K562 (cell line): Measurements from ENCODE around the gene CCNJL. TPM values are rescaled to one million over a fixed set of nuclear protein-coding genes. Genes with fewer than 3 reads are reported as not detected.
A peak's percentile ranks its signal among the peaks of the same experiment; 100 is the strongest.

ENCODE experiments used
- ATAC-seq: fragments of 200-7000 bp; cut with Tn5 transposase; 3 replicates; pipeline ENCODE4 v1.9.1; 2020; ENCODE audit warnings: moderate library complexity
- BruUV-seq: library from RNA; stranded (reverse); fragments of 400-500 nt; replicated peaks from 2 replicates; lab custom pipeline; 2021; lab: Mats Ljungman, UMichigan
- CTCF ChIA-PET: fragments of 300-600 bp; formaldehyde crosslinking; extraction: SDS; loops from one replicate; lab custom pipeline; 2021; ENCODE audit warnings: low intra/inter-chr PET ratio; lab: Yijun Ruan, JAX
- POLR2A ChIA-PET: fragments of 300-600, 350-650 bp; sonication (Branson Sonifier 250); formaldehyde crosslinking; extraction: SDS; loops from one replicate; lab custom pipeline; 2021; ENCODE audit warnings: antibody characterized with exemption, inconsistent platforms; lab: Yijun Ruan, JAX
- DNase-seq, 4 experiments: peaks; one replicate each; pipeline versions ENCODE4 v3.0.0 to v3.0.0-alpha.2; 2011 to 2018; ENCODE audit warnings: low spot score in 3 of 4, mixed read lengths in 3 of 4; ENCODE audit errors: extremely low read depth in 1 of 4
- FAIRE-seq: peaks from 2 replicates; lab custom pipeline; 2011; peaks lifted over from hg19 to GRCh38; lab: Jason Lieb, UNC
- H2AFZ ChIP-seq: 2 replicates; pipeline ENCODE4 v1.6.0; 2011; ENCODE audit warnings: low read depth, low read length, control low read depth, inconsistent platforms
- H3K27ac ChIP-seq: fragments of 200-600 bp; 3 replicates; pipeline ENCODE4 v1.8.0; 2011; ENCODE audit warnings: low read depth, mild to moderate bottlenecking, control low read depth, inconsistent platforms, low read length, moderate library complexity, mixed read lengths; ENCODE audit errors: extremely low read depth
- H3K27me3 ChIP-seq, 2 experiments: fragments of 300-600 bp in 1 of 2; 2 replicates in 1 of 2; 3 replicates in 1 of 2; pipeline versions ENCODE4 v1.6.0 to v1.8.0; 2011; ENCODE audit warnings: inconsistent platforms in 2 of 2, low read length in 2 of 2, mild to moderate bottlenecking in 1 of 2, mixed read lengths in 1 of 2, moderate library complexity in 1 of 2; ENCODE audit not compliant: control insufficient read depth in 2 of 2, insufficient read depth in 2 of 2
- H3K36me3 ChIP-seq: fragments of 300-600 bp; 3 replicates; pipeline ENCODE4 v1.8.0; 2011; ENCODE audit warnings: mild to moderate bottlenecking, low read length, inconsistent platforms; ENCODE audit not compliant: control insufficient read depth, insufficient read depth
- H3K4me1 ChIP-seq, 2 experiments: fragments of 200-600 bp in 1 of 2; replicated peaks in 1 of 2; 2 replicates in 1 of 2; 3 replicates in 1 of 2; pipeline versions ENCODE4 v1.5.1 to v1.8.0; 2011; ENCODE audit warnings: inconsistent platforms in 2 of 2, low read length in 2 of 2, mild to moderate bottlenecking in 1 of 2, mixed read lengths in 1 of 2, moderate library complexity in 1 of 2; ENCODE audit not compliant: control insufficient read depth in 2 of 2, insufficient read depth in 2 of 2
- H3K4me2 ChIP-seq: 2 replicates; pipeline ENCODE4 v1.6.1; 2011; ENCODE audit warnings: low read length, control low read depth, inconsistent platforms, mixed read lengths; ENCODE audit not compliant: insufficient read depth
- H3K4me3 ChIP-seq: fragments of 200-600 bp; sonication (generic), shearing (Covaris generic); 2 replicates; pipeline ENCODE4 v1.5.1; 2016; ENCODE audit warnings: control low read depth, inconsistent platforms
- H3K79me2 ChIP-seq: fragments of 200-600 bp; 3 replicates; pipeline ENCODE4 v1.8.0; 2011; ENCODE audit warnings: low read length, inconsistent platforms; ENCODE audit not compliant: control insufficient read depth, insufficient read depth
- H3K9ac ChIP-seq, 2 experiments: 2 replicates each; pipeline versions ENCODE4 v1.6.0 to v1.6.1; 2011; ENCODE audit warnings: low read depth in 2 of 2, low read length in 2 of 2, control low read depth in 1 of 2, inconsistent platforms in 1 of 2, mild to moderate bottlenecking in 1 of 2, mixed read lengths in 1 of 2; ENCODE audit not compliant: insufficient read depth in 1 of 2
- H3K9me1 ChIP-seq: one replicate; pipeline ENCODE4 v1.6.0; 2011; ENCODE audit warnings: inconsistent platforms, mild to moderate bottlenecking, low read length, moderate library complexity; ENCODE audit not compliant: control insufficient read depth, insufficient read depth
- H3K9me3 ChIP-seq: replicated peaks from 2 replicates; pipeline ENCODE4 v1.5.1; 2011; ENCODE audit warnings: low read depth, low read length, inconsistent platforms; ENCODE audit not compliant: control insufficient read depth, insufficient read depth
- H4K20me1 ChIP-seq: replicated peaks from 2 replicates; pipeline ENCODE4 v1.6.1; 2011; ENCODE audit warnings: low read length, inconsistent platforms, mixed read lengths; ENCODE audit not compliant: control insufficient read depth, insufficient read depth
- CCNT2 ChIP-seq: IDR thresholded peaks from 2 replicates; pipeline ENCODE4 v1.6.1; 2011; ENCODE audit warnings: borderline replicate concordance, low read depth, mild to moderate bottlenecking, moderate library complexity, mixed read lengths, low read length; ENCODE audit not compliant: insufficient read length; ENCODE audit errors: extremely low read depth
- KLF1 ChIP-seq: fragments of 450-650 bp; IDR thresholded peaks from 2 replicates; pipeline ENCODE4 v1.6.1; 2016; ENCODE audit warnings: missing genetic modification characterization, missing compliant biosample characterization
- POLR2B ChIP-seq: fragments of 450-650 bp; IDR thresholded peaks from 2 replicates; pipeline ENCODE4 v1.6.1; 2018; ENCODE audit warnings: low read depth; ENCODE audit not compliant: partially characterized antibody
- SPI1 ChIP-seq: IDR thresholded peaks from 2 replicates; pipeline ENCODE4 v1.6.1; 2011; ENCODE audit warnings: low read depth, low read length, control low read depth, borderline replicate concordance
- ZNF24 ChIP-seq: fragments of 450-650 bp; IDR thresholded peaks from 2 replicates; pipeline ENCODE4 v1.6.1; 2016
- WGBS: fragments of 100-300 bp; shearing (Covaris generic); methylation state at CpG from one replicate; pipeline ENCODE4 v1.1.6; 2016; ENCODE audit warnings: low coverage, mixed read lengths; ENCODE audit not compliant: insufficient coverage; ENCODE audit errors: missing lambda C conversion rate; 5-methylcytosine and 5-hydroxymethylcytosine counted together
- in situ Hi-C: fragments of 300-500 bp; cut with MboI; formaldehyde crosslinking; loops from 4 replicates; pipeline ENCODE4 v1.15.0; 2018; ENCODE audit warnings: inconsistent platforms, mixed read lengths
- intact Hi-C: fragments of 100-400 bp; cut with micrococcal nuclease; formaldehyde crosslinking; loops from 2 replicates; pipeline ENCODE4 v1.14.2; 2022
- polyA plus RNA-seq, 8 experiments: library from polyadenylated mRNA; depleted of rRNA in 4 of 8; stranded (reverse) in 5 of 8; unstranded in 3 of 8; fragments of >200 nt; fragmentation: Nextera tagmentation in 2 of 8; fragmentation: Illumina TruSeq in 1 of 8; extraction: Ambion mirVana in 2 of 8; extraction: Trizol in 1 of 8; gene quantifications; 2 replicates each; pipeline versions ENCODE4 v1.2.1 to v1.2.3, GENCODE V29; 2011 to 2014; ENCODE audit warnings: inconsistent platforms in 1 of 8, missing spikeins in 1 of 8
- total RNA-seq, 7 experiments: library from RNA; depleted of rRNA in 6 of 7; stranded (reverse); fragments of >200 nt in 6 of 7; fragmentation: Illumina TruSeq in 2 of 7; extraction: Trizol in 2 of 7; gene quantifications; 2 replicates each; pipeline versions ENCODE4 v1.2.1 to v1.2.3, GENCODE V29; 2011 to 2021; ENCODE audit warnings: low replicate concordance in 1 of 7
- TF ChIP-seq, protein P1 (sequence below): fragments of 250-450 bp; sonication (Bioruptor Pico); IDR thresholded peaks from 2 replicates; pipeline ENCODE4 v1.4.0; 2020
- TF ChIP-seq, protein P2 (sequence below), 2 experiments: fragments of 450-650 bp; IDR thresholded peaks; 2 replicates each; pipeline ENCODE4 v1.6.1; 2016
- TF ChIP-seq, protein P3 (sequence below): fragments of 450-650 bp; conservative IDR thresholded peaks from 2 replicates; pipeline ENCODE4 v1.6.1; 2016; ENCODE audit warnings: missing genetic modification characterization, low read depth, mild to moderate bottlenecking, control low read depth, missing compliant biosample characterization
- TF ChIP-seq, protein P4 (sequence below): fragments of 250-450 bp; sonication (Bioruptor Pico); IDR thresholded peaks from 2 replicates; pipeline ENCODE4 v1.4.0; 2020

Gene CCNJL
- total and polyA plus RNA-seq, 9 of the 15 experiments (the other 6 are each of a cell fraction or from before 2014, with no cell fraction given) = 0.04 TPM; not detected in 8

DNA sequence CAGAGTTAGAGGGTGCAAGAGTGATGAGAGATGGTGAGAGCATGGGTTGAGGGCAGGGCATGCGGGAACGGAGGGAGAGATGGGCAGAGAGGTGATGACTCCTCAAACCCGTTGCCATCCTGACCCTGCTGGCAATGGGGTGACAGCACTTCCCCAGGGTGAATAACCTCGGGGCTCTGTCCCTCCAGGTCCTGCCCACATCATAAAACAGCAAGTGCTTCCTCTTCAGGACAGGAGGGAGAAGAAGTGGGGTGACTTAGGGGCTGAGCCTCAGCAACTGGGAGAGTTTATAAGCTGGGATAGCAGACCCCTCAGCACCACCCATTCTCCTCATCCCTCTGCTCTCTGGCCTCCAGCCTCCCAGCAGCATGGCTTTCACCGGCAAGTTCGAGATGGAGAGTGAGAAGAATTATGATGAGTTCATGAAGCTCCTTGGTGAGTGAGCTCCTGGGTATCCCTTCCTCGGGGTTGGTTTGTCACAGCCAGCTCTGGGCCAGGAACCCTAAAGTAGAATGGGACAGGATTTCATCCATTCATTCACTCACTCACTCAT lies 83.1 kb downstream of the CCNJL start, which contains the start of gene FABP6:
FABP6 (plus strand) TSS at position 317 of the 553 bp plus-strand sequence; CDS start at position 369, 52 bp downstream.
- no peak within 1 kb of the TSS for H3K9ac ChIP-seq
- no peaks in the 10 kb centered on the region for H4K20me1 ChIP-seq
- in situ Hi-C loops = no loop called here
- TF ChIP-seq SPI1 = no peak
- TF ChIP-seq, protein P1, sequence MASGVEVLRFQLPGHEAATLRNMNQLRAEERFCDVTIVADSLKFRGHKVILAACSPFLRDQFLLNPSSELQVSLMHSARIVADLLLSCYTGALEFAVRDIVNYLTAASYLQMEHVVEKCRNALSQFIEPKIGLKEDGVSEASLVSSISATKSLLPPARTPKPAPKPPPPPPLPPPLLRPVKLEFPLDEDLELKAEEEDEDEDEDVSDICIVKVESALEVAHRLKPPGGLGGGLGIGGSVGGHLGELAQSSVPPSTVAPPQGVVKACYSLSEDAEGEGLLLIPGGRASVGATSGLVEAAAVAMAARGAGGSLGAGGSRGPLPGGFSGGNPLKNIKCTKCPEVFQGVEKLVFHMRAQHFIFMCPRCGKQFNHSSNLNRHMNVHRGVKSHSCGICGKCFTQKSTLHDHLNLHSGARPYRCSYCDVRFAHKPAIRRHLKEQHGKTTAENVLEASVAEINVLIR (CRISPR knock-in tag) = no peak
- TF ChIP-seq, protein P2, sequence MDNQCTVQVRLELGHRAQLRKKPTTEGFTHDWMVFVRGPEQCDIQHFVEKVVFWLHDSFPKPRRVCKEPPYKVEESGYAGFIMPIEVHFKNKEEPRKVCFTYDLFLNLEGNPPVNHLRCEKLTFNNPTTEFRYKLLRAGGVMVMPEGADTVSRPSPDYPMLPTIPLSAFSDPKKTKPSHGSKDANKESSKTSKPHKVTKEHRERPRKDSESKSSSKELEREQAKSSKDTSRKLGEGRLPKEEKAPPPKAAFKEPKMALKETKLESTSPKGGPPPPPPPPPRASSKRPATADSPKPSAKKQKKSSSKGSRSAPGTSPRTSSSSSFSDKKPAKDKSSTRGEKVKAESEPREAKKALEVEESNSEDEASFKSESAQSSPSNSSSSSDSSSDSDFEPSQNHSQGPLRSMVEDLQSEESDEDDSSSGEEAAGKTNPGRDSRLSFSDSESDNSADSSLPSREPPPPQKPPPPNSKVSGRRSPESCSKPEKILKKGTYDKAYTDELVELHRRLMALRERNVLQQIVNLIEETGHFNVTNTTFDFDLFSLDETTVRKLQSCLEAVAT (IDR thresholded peaks at IDR 0.05) = no peak
- TF ChIP-seq CCNT2 = no peak
- no peak for TF ChIP-seq KLF1 (tag)
- TF ChIP-seq, protein P3, sequence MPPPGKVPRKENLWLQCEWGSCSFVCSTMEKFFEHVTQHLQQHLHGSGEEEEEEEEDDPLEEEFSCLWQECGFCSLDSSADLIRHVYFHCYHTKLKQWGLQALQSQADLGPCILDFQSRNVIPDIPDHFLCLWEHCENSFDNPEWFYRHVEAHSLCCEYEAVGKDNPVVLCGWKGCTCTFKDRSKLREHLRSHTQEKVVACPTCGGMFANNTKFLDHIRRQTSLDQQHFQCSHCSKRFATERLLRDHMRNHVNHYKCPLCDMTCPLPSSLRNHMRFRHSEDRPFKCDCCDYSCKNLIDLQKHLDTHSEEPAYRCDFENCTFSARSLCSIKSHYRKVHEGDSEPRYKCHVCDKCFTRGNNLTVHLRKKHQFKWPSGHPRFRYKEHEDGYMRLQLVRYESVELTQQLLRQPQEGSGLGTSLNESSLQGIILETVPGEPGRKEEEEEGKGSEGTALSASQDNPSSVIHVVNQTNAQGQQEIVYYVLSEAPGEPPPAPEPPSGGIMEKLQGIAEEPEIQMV = no peak
- TF ChIP-seq, protein P4, sequence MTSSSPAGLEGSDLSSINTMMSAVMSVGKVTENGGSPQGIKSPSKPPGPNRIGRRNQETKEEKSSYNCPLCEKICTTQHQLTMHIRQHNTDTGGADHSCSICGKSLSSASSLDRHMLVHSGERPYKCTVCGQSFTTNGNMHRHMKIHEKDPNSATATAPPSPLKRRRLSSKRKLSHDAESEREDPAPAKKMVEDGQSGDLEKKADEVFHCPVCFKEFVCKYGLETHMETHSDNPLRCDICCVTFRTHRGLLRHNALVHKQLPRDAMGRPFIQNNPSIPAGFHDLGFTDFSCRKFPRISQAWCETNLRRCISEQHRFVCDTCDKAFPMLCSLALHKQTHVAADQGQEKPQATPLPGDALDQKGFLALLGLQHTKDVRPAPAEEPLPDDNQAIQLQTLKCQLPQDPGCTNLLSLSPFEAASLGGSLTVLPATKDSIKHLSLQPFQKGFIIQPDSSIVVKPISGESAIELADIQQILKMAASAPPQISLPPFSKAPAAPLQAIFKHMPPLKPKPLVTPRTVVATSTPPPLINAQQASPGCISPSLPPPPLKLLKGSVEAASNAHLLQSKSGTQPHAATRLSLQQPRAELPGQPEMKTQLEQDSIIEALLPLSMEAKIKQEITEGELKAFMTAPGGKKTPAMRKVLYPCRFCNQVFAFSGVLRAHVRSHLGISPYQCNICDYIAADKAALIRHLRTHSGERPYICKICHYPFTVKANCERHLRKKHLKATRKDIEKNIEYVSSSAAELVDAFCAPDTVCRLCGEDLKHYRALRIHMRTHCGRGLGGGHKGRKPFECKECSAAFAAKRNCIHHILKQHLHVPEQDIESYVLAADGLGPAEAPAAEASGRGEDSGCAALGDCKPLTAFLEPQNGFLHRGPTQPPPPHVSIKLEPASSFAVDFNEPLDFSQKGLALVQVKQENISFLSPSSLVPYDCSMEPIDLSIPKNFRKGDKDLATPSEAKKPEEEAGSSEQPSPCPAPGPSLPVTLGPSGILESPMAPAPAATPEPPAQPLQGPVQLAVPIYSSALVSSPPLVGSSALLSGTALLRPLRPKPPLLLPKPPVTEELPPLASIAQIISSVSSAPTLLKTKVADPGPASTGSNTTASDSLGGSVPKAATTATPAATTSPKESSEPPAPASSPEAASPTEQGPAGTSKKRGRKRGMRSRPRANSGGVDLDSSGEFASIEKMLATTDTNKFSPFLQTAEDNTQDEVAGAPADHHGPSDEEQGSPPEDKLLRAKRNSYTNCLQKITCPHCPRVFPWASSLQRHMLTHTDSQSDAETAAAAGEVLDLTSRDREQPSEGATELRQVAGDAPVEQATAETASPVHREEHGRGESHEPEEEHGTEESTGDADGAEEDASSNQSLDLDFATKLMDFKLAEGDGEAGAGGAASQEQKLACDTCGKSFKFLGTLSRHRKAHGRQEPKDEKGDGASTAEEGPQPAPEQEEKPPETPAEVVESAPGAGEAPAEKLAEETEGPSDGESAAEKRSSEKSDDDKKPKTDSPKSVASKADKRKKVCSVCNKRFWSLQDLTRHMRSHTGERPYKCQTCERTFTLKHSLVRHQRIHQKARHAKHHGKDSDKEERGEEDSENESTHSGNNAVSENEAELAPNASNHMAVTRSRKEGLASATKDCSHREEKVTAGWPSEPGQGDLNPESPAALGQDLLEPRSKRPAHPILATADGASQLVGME (CRISPR knock-in tag) = no peak
- no peak for TF ChIP-seq POLR2B
- TF ChIP-seq ZNF24 = peak; percentile 24; the same call in 1 of the 2 replicates
- no peaks in the 10 kb centered on the region for H3K36me3 ChIP-seq
- H3K27me3 ChIP-seq = peaks cover 8 to 20% of the 10 kb centered on the region in 2 experiments
- H3K4me3 ChIP-seq = no peak within 1 kb of the TSS
- H3K4me2 ChIP-seq = no peak within 1 kb of the TSS
- WGBS = 2% methylated on average over 7 of the region's 7 CpGs
- ATAC-seq (no peak), DNase-seq (no peak), FAIRE-seq (no peak)
- no TSS peak for BruUV-seq
- no peaks in the 10 kb centered on the region for H3K79me2 ChIP-seq
- H3K9me1 ChIP-seq = no peaks in the 10 kb centered on the region
- H3K27ac ChIP-seq = no peak within 1 kb of the TSS
- POLR2A ChIA-PET = interaction anchor here (0.6 kb wide), 1 partner anchor 18 kb away, joined by 4 read pairs; no protein-coding TSS in a partner anchor
- no peaks in the 10 kb centered on the region for H3K9me3 ChIP-seq
- CTCF ChIA-PET = no interaction called here
- H3K4me1 ChIP-seq = no peaks in the 10 kb centered on the region; a peak in 2 of 5 replicates
- intact Hi-C loops = no loop called here
- no peak within 1 kb of the TSS for H2AFZ ChIP-seq
